SHP77 (cell line): ENCODE data around the gene MAFB.

Source experiments
- DNase-seq, 2 experiments: peaks; one replicate each; lab custom pipeline; 2025; lab: John Stamatoyannopoulos, UW

MAFB gene

GRCh38 chr20:40702504-40702903 is 13.5 kb upstream of the MAFB start:
- no peak for DNase-seq

- no peak for DNase-seq
Observed at GRCh38 chr20:40698744-40699143, 9.7 kb upstream of the MAFB start.

GRCh38 chr20:40698281-40698680 is 9.2 kb upstream of the MAFB start:
- no peak for DNase-seq

- no peak for DNase-seq
Observed at GRCh38 chr20:40697541-40697940, 8.5 kb upstream of the MAFB start.

GRCh38 chr20:40695214-40695613 is 6.2 kb upstream of the MAFB start:
- no peak for DNase-seq

GRCh38 chr20:40694246-40694645 is 5.2 kb upstream of the MAFB start:
- DNase-seq: no peak

- DNase-seq: no peak
Observed at GRCh38 chr20:40692240-40693011, 3.4 kb upstream of the MAFB start.

- no peak for DNase-seq
Observed at GRCh38 chr20:40691566-40692239, 2.7 kb upstream of the MAFB start.

DNA sequence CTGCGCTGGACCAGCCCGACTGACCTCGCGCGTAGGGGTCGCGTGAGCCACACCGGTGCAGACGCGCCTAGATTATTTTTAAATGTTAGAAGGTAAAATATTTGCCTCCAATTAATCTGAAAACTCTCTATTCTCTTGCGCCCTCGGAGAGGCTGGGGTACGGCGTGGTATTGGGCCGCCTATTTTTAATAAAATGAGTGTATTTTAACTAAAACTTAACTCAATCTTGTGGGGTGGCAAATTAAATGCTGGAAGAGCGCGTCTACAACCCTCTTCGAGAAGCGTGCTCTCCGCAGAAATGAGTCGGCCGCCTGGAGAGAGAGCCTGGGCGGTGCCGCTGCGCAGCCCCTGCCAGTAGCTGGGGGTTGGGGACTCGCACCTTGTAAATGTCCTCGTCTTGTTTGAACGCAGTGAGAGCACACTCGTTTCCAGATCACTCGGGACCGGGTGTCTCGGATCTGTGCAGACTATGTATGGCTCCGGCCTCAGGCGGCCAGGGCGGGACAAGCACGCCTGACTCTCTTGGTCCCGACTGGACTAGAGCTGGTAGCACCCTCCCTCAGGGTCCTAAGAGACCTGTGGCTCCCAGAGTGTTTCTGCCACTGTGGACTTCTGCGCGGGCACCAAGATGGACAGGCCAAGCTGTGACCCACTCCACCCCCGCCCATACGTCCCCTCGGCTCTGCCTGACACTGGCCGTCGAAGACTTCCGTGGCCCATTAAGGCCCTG is 2.0 kb upstream of the MAFB start:
- no peak for DNase-seq

DNA sequence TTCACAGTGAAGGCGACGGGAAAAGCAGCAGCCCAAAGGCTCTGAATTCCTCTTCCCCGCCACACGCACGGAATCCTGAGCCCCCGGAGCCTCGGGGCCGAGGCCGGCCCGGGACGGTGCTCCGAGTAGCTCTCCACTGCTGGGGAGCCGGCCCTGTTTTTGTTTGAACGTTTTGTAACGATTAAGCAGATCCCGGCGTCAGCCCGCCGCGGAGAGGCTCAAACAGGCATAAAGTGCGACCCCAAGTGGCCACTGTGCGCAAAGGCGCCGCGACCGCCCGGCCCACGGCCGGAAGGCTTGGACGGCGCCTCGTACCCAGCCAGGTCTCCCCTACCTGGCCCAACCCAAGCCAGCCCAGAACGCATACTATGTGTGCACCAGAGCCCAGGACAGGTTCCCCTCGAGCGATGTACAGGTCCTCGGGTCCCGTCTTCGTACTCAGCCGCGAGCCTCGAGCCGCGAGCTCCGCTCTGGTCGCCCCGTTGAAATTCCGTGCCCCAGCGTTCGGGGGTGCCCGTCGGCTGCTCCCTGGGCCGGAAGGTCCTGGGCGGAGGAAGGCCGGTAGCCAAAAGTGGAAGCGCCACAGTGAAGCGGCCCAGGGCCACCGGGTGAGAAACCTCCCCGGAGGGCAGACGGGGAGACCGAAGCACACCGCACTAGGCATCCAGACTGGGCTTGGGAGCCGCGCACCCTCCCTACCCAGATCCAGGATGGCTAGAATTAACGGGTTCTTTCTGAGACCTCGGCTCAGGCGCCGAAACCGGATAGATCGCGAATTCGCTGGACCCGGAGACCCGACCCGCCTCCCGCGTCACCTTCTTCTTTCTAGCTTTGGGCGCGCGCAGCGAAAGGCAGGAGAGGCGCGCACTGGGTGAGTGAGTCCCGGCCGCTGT is 1.2 kb upstream of the MAFB start:
- peak; percentile 28 to 50 for DNase-seq

DNA sequence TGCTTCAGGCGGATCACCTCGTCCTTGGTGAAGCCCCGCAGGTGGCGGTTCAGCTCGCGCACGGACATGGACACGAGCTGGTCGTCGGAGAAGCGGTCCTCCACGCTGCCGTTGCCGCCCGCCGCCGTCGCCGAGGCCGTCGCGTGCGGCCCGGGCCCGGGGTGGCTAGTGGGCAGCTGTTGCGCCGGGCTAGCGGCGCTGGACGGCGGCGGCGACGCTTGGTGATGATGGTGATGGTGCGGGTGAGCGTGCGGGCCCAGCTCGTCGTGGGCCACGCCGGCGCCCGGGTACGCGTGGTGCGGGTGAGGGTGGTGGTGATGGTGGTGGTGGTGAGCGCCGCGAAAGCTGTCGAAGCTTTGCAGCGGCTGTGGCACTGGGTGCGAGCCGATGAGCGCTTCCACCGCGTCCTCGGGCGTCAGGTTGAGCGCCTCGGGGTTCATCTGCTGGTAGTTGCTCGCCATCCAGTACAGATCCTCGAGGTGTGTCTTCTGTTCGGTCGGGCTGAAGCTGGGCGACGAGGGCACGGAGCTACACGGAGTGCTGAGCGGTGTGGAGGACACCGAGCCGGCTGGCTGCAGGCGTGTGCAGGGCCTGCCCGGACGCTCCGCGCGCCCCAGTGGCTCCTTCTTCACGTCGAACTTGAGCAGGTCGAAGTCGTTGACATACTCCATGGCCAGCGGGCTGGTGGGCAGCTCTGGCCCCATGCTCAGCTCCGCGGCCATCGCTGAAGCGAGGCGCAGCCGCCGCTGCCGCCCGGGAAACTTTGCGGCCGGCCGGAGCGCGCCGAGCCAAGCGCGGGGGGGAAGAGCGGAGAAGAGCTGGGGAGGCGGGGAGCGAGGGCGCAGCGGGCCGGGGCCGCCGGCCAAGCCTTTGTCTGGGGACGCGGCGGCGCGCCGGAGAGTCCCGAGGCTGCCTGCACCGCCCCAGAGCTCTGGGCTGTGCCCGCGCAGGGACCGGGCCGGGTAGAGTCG is 622 bp downstream of the MAFB start:
- DNase-seq: no peak

- DNase-seq: no peak
Observed at GRCh38 chr20:40687384-40688128, 1.5 kb downstream of the MAFB start.

GRCh38 chr20:40686893-40687292 is 2.1 kb downstream of the MAFB start:
- no peak for DNase-seq

- no peak for DNase-seq
Observed at GRCh38 chr20:40686434-40686882, 2.6 kb downstream of the MAFB start.

DNA sequence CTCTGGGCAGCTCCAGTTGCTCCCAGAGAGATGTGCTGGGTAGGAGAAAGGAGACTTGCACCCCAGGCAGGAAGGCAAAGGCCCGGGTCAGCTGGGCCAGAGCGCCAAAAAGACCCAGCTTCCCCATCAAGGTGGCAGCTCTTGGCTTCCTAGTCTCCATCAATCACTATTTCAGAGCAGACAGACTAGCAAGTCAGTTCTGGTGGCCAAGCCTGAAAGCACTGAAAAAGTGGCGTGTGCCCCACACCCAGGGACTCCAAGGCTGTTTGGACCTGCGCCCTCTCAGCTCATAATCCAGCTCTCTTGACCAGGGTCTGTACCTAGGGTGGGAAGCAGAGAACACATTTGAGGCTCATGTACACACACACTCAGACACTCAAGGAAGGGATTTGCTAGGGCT is 3.7 kb downstream of the MAFB start:
- no peak for DNase-seq

DNA sequence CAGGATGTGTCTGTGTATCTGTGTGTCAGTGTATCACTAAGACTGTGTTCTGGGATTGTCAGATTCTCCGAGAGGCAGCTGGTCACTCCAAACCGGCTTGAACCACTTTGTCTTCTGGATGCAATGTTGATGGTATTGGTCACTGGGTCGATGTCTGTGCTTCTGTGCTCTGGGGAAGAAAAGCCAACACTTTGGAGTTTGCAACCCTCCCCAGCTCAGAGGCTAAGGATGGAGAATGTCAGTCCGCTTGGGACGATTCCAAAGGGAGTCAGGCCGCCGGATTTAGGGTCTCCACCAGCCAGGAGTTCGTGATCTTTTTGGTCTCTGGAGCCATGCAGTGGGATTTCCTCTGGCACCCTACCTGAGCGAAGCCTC is 5.2 kb downstream of the MAFB start:
- no peak for DNase-seq

DNA sequence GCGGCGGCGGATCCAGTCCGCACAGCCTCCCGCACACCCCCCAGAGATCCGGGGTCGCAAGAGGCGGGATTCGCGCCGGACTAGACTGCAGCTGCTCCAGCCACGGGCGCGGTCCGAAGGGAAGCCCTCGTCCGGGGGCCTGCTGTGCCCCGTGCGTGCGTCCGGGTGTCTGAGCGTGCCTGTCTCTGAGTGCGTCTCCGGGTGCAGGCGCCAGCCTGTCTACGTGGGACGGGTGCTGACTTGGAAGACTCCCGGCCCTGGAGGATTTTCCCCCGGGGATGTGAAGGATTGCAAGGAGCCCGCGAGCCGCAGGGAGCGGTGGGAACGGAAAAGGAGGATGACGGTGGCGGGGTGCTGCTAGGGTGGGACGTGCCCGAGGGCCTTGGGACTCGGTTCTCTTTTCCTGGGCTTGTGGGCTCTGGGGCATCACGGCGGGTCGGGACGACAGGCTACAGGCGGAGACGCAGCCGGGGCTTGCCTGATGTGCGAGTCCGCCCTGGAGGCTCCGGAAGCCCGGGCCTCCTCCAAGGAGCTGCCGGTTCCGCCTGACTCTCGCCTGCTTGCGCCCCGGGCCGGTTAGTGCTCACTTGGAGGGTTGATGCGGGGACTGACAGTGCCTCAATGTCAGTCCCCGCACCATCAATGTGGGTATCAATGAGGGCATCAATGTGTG is 5.7 kb downstream of the MAFB start:
- DNase-seq: no peak

DNA sequence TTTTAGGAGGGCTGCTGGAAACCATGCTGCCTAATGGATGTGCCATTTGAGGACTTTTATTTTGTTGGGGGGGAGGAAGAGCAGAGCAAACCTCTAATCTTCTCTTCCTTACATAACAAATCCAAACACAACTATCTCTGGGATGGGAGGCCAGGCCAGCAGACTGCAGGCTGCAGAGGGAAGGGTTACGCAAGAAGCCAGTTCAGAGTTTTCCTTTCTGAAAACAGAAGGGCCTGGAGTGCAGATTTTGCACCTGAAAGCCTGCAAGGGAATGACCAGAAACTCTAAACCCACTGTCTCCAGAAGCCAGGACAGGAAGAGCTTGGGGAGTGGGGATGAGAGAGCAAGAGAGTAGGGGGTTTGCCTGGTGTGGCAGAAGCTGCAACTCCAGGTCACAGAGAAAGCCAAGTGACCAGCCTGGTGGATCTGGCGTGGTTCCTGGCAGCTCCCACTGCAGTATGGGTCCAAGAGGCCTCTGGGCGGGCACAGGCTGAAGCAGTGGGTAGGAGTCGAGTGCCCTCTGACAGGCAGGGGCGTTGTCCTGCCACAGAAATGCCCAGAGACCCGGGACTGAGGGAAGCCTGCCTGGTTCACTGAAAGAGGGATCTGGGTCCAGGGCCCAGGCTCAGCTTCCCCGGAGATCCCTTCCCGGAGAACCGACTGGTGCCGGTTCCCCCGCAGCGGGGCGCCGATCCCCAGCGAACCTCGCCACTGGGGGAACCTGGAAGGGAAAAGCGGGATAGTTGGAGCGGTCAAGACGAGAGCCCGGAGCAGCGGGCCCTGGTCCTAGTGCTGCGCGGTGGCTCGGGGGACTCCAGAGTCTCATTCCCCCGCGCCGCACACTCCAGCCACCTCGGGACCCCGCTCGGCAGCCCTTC is 6.7 kb downstream of the MAFB start:
- no peak for DNase-seq
